NAMALWA (cell line): ENCODE data around the gene ZFP36L1.

Source experiments
- DNase-seq: peaks from one replicate; pipeline ENCODE4 v3.0.0-alpha.2; 2015; ENCODE audit warnings: low spot score

The ZFP36L1 gene

GRCh38 chr14:68795597-68796417, 2.9 kb upstream of the ZFP36L1 start:
- DNase-seq = peak; percentile 73

- DNase-seq = peak; percentile 48
Measured at GRCh38 chr14:68794851-68795596, 2.2 kb upstream of the ZFP36L1 start.

- peak; percentile 68 for DNase-seq
Measured at GRCh38 chr14:68794130-68794850, 1.4 kb upstream of the ZFP36L1 start.

GRCh38 chr14:68793734-68794129, 865 bp upstream of the ZFP36L1 start:
- no peak for DNase-seq

GRCh38 chr14:68792678-68792978, 239 bp downstream of the ZFP36L1 start:
- DNase-seq = no peak

- DNase-seq = peak; percentile 42
Measured at GRCh38 chr14:68791902-68792677, 777 bp downstream of the ZFP36L1 start.

- DNase-seq = no peak
Measured at GRCh38 chr14:68791078-68791901, 1.6 kb downstream of the ZFP36L1 start.

GRCh38 chr14:68790644-68791077, 2.2 kb downstream of the ZFP36L1 start:
- no peak for DNase-seq

GRCh38 chr14:68789821-68790643, 2.8 kb downstream of the ZFP36L1 start:
- no peak for DNase-seq

GRCh38 chr14:68788996-68789820, 3.7 kb downstream of the ZFP36L1 start:
- peak; percentile 79 for DNase-seq

- DNase-seq = no peak
Measured at GRCh38 chr14:68788275-68788995, 4.4 kb downstream of the ZFP36L1 start.

- no peak for DNase-seq
Measured at GRCh38 chr14:68787092-68787992, 5.5 kb downstream of the ZFP36L1 start.

GRCh38 chr14:68786491-68787091, 6.3 kb downstream of the ZFP36L1 start:
- DNase-seq = no peak

GRCh38 chr14:68785534-68786490, 7.1 kb downstream of the ZFP36L1 start:
- DNase-seq = no peak

GRCh38 chr14:68784978-68785533, 7.8 kb downstream of the ZFP36L1 start:
- DNase-seq = no peak
